SK-N-MC (cell line): ENCODE results near the gene NUDT9.

ENCODE experiments used
- EZH2 ChIP-seq: fragments of 200-600 bp; sonication (generic); IDR thresholded peaks from one replicate; pipeline ENCODE4 v1.6.1; 2017; ENCODE audit warnings: antibody characterized with exemption
- FOXP2 ChIP-seq: optimal IDR thresholded peaks from 2 replicates; pipeline ENCODE3; 2011; ENCODE audit warnings: mild to moderate bottlenecking, moderate library complexity; ENCODE audit not compliant: insufficient read depth; ENCODE audit errors: extremely low read length, control extremely low read depth
- POLR2AphosphoS5 ChIP-seq: IDR thresholded peaks from 2 replicates; pipeline ENCODE4 v1.6.1; 2012; ENCODE audit warnings: mild to moderate bottlenecking, low read depth, low read length, borderline replicate concordance

DNA sequence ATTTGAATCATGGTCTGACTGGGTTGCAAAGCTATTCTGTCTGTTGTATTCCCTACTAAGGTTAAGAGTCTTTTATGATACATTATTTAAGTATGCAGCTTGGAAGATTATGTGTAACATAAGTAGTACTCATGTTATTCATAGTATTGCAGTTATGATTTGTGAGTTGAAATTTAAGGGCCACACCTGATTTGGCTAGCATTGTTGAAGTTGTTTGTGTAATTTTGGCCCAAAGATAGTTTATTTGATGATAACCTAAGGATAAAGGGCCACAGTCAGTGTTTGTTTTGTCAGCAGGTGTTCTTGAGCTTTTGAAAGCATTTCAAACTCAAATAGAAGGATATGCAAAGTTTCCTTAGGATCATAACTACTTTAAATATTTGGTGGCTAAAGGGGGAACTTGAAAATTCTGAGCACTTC lies 38.9 kb downstream of the NUDT9 start:
- TF ChIP-seq FOXP2: no peak
- TF ChIP-seq POLR2AphosphoS5: no peak
- no peak for TF ChIP-seq EZH2
